LHCN-M2 (cell line): Measurements from ENCODE around the gene WWC2. TPM values are rescaled to one million over a fixed set of nuclear protein-coding genes. Genes with fewer than 3 reads are reported as not detected.
A peak's percentile ranks its signal among the peaks of the same experiment; 100 is the strongest.

Source experiments
- DNase-seq: peaks from one replicate; pipeline ENCODE4 v3.0.0-alpha.2; 2012; ENCODE audit warnings: low read depth
- polyA plus RNA-seq: library from polyadenylated mRNA; unstranded; fragments of >200 nt; gene quantifications from one replicate; pipeline ENCODE4 v1.2.1, GENCODE V29; 2012; ENCODE audit warnings: missing spikeins
- total RNA-seq: library from RNA; depleted of rRNA; stranded (reverse); fragments of >200 nt; gene quantifications from 2 replicates; pipeline ENCODE4 v1.2.3, GENCODE V29; 2014; rRNA removed

Gene WWC2
- 14.3 and 14.7 TPM in 2 replicates for total RNA-seq
- polyA plus RNA-seq = 9.6 TPM

DNA sequence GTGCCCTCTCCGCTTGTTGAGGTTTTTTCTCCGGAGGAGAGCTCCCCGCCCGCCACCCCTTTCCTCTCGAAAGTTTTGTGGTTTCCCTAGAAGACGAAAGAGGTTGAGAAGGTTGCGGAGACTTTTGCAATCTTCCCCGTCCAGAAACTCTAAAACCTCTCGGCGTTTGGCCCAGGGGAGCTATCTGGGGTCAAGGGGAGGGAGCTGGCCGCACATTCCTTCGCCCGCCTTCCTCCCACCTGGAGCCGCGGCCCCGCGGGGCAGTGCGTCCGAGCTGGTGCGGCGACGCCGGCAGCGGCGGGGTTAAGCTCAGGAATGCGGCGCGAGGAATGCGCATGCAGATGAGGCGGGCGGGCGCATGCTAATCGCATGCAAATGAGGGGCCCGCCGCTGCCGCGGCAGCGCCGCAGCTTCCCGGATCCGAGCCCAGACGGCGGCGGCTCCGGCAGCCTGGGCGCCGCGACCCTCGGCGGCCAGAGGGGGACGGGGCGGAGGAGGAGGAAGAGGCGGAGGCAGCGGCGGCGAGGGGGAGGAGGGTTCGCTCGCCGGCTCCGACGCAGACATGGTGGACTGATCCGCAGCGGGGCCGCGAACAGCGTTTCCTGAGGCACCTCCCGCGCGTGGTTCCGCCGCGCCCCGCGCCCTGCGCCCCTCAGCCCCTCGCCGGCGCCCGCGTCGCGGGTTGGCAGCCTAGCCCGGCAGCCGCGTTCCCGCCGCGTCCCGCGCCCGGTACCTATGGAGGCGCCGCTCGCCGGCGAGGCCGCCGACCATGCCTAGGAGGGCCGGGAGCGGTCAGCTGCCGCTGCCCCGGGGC is at the start of gene WWC2:
Gene WWC2, plus strand, starts transcription at position 535 of the 814 bp plus-strand sequence. Its CDS starts 235 bp downstream, at position 770.
- DNase-seq = peak; percentile 86

DNA sequence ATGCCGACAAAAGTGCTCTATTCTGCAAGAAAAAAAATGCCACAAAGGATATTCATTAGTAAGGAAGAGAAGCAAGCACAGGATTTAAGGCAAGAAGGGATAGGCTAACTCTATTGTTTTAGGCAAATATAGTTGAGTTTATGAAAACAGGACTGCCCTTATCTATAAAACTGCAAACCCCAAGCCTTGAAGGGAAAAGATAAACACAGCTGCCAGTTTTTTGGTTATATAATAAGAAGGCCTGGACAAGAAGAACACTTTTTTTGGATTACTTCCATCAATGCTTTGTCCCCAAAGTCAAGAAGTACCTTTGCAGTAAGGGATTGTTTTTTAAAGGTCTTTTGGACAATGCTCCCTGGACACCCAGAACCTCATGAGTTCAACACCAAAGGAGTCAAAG is 45.4 kb upstream of the WWC2 start:
- no peak for DNase-seq

DNA sequence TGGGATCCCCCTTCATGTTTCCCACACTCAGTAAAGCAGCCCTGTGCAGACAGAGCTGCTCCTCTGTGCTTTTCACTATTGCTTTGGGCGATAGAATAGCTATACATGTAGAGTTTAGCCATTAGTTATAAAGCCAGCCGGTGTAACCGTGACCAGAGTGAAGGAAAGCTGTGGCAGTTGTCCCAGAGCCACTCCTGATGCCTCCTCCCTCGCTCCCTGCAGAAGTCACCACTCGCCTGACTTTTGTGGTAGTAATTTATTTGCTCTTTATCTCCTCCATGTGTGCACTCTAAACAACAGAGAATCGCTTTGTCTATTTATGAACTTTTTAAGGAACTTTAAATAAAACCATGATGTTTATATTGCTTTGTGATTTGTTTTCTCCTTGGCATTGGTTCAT is 41.8 kb upstream of the WWC2 start:
- DNase-seq = no peak

DNA sequence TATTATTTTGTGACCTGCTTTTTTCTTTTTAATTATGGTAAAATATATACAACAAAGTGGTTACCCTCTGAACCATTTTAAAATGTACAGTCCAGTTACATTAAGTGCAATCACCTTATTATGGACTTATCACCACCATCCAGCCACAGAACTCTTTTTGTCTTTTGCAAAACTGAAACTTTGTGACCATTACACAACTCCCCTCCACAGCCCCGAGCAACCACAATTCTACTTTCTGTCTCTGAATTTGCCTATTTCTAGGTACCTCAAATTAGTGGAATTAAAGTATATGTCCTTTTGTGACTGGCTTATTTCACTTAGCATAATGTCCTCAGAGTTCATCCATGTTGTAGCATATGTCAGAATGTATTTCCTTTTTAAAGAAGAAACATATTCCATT is 39.3 kb upstream of the WWC2 start:
- DNase-seq = no peak

DNA sequence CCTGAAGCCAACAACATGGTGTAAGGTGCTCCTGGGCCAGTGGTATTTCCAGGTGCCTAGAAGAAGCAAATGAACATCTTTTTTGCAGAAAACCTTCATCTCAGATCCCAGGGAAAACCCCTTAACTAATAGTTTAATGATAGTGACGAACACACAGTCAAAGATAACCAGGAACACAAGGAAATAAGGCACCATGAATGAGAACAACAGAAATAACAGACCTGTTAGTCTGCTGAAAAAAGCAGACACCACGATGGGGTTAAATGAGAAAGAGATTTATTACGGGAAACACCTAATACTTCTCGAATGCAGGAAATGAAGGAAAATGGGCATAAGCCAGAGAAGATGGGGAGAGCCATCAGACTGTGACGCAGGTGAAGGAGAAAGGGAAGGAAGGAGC is 30.6 kb upstream of the WWC2 start:
- no peak for DNase-seq

DNA sequence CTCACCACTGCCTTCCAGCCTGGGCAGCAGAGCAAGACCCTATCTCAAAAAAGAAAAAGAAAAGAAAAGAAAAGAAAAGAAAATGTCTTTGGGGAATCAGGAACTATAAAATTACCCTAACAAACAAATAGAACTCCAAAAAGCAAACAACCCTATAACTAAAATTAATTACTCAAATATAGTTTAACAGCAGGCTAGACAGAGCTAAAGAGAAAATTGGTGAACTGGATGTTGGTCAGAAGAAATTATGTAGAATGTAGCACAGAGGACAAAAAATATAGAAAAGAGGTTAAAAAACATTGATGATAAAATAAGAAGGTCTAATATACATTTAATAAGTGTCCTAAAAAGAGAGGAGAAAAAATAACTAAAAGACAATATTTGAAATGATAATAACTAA is 27.8 kb upstream of the WWC2 start:
- DNase-seq = no peak

DNA sequence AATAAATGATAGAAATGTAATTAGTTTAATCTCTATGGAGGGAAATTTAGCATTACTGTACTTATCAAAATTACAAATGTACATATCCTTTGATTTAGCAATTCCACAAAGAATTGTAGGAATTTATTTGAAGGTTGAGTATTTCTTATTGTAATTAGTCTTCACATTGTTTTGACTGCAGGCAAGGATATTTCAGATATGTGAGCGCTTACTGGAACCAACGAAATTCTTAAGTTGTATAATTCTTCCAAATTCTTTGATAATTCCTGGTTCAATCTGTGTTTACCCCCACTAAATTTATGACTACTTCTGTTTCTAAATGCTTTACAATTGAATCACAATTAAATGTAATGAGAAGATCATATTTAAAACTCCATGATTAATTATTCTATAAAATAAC is 26.9 kb upstream of the WWC2 start:
- DNase-seq = no peak

DNA sequence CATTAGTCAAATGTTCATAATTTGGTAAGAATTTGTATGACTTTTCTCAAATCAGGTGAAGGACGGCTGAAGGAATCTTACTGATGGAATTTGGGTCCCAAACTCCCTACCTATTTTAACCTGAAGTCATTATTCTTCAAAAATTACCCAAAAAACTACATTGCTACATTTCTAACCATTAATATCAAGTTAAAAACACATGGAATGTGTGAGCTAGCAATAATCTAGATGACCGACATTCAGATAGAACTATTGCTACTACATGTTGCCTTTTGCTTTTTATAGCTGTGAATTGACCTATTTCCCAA is 25.3 kb upstream of the WWC2 start:
- DNase-seq = no peak

DNA sequence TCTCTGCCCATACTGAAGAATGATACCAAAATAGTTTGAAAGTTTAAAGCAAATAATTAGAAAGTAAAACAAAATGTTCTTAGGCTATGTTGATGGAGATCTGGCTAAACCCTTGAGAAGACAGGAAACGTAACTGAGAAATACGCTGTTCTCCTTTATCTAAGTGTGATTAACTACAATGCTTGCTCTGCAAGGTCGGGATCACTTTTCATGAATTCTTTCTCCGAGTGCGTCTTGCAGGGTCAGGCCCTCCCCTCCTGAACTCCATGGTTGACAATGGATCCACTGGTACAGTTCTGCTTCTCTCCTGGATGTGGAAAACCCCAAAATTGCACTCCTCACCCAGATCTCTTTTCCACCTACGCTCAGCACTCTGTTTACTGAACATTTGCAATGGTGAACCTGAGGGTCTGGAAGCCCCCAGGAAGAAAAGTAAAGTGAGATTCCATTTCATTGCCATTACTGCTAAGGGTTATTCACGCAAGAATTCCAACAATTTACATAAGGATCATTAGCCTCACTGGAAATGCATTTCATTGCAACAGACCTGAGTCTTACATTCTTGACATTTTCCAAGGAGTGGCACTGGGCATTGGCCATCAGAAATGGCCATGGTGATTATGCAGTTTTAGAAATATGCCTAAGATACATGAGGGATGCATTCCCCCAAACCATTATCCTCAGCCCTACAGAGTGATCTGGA is 24.6 kb upstream of the WWC2 start:
- DNase-seq = no peak

DNA sequence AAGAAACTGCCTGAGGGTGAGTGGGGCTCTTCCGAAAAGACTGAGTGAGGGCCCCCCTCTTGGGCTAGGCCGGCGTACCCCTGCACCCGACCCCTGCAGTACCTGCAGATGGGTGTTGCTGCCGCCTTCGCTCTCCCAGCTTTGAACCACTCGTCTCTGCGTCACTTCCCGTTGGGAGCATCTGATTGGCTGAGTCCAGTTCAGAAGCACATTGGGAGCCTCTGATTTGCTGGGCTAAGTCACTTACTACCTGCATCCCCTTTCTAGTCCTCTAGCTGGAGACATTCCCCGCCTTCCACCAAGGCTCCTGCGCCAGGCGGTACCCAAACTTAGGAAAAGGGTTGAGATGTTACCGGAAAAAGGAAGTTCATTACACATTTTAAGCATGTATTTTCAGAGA is 20.4 kb upstream of the WWC2 start:
- DNase-seq = no peak

DNA sequence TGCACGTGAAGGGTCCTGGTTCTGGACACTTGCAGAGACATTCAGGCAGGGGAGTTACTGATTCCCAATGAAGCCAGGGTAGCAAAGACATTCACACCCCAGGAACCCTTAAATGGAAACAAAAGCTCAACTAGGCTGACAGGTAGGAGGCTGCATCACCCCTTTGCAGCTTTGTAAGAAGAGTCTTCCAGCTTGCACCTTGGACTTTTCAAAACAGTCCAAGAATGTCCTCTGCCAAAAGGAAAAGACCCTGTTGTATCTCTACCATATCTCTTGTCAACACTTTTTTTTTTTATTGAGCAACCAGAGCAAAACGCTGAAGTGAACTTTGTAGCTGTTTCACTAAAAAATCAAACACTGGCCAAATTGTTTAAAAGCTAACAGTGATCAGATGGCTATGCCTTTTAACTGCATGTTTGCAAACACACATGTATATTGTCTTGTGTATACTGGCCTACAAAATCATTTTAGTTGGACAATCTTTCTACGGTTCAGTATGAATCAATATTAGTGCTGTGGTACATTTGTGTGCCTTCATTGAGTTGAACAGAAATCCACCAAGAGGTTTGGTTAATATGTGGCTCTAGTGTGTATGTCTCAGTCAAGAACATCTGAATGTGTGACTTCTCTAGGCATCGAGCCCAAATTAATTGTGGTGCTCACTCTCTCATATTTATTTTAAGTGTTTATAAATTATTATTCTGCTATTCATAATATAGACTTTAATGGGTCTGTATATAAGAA is 18.5 kb upstream of the WWC2 start:
- no peak for DNase-seq

DNA sequence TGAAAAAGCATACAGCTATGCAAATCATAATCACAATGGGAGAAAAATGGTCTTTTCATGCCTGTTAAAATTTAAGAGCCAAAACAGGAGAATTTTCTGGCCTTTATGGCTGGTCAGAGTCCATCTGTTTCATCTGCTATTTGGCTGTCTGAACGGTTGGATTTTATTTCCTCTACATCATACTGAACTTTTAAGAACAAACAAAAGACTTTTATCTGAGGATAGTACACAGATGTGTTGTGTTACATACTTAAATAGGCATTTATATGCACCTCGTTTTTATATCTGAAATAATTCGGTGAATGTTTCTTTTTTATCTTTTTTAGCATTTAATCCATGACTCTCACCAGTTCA is 18.0 kb upstream of the WWC2 start:
- no peak for DNase-seq

DNA sequence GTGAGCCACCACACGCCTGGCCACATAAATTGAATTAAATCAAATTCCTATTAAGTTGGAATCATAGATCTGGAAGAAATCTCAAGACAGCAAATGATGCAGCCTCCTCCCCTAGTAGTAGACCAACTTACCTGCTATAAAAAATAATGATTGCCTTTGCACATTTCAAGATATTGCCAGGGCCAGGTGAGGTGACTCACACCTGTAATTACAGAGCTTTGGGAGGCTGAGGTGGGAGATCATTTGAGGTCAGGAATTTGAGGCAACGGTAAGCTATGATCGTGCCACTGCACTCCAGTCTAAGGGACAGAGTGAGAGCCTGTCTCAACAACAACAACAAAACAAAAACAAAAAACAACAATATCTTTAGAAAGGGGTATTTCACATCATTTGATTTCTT is 17.0 kb upstream of the WWC2 start:
- DNase-seq = no peak

DNA sequence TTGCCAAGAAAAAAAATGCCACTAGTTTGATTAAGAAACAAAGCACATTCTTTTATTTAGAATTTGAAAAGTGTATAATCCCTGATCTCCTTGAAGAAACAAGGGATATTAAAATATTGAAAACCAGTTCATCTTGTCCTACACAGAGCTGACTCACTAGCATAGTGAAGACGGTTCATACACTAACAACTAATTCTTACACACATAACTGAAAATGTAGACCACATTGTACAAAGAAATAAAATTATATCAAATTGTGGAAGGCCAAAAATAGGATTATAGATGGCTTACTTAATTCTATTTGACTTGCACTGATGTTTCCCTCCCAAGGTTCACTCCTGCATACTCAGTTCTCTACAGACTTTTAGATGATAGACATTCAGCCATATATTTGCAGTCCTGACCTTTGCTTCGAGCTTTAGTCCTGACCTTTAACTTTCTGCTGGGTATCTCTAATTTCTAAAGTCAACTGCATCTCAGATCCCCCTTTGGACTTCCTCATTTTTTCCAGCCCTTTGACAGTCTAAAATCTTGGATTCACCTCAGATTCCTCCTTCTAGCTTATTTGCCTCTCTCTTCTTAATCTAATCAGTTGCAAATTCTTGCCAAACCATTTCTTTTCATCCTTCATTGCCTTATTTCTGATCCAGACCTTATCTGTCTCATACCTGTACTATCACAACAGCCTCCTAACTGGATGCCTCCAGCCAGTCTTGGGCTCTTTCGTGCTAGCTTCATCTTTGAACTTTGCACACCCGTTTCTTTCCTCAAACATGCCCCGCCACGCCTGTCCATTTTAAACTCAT is 4.5 kb upstream of the WWC2 start:
- DNase-seq = no peak

DNA sequence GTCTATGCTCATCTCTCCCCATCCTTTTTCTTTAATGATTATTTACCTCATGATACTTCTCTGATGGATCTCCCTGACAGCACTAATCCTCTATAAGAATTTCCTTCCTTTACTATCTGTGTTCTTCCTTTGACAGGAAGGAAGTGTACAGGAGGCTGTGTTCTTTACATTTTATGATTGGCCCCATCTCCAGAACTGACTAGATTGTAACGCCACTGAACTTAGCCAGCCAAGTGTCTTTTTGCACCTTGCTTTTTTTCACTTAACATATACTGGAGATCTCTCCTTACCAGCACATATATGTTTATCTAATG is 3.9 kb upstream of the WWC2 start:
- DNase-seq = no peak

DNA sequence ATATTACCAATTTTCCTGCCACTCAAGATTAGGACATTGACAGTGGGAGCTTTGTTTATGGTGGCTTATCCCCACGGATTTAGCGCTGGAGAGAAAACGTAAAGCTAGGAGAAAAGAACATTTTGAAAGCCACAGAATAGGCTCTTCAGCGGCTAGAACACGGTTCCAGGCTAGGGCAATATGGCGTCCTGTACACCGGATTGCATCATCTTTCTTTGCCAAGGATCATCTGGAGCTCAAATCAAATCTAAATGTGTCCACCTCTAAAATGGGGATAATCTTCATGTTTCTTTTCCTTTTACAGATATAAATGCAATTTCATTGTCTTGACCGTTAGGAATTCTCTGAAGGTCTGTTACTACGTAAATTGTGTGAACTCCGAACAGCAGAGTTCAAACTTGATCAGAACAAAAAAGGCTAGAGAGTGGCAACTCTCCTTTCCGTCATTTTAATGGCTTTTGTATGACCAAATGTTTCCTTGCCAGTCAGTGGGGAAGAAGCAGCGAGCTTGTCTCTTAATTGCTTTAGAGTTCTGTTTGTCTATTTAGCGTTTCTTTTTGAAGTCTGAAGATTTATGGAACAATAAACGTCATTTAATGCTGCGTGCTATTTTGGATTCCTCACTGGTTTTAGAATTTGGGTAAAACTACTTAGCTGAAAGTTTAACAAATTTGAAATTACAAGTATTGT is 2.6 kb upstream of the WWC2 start:
- no peak for DNase-seq

DNA sequence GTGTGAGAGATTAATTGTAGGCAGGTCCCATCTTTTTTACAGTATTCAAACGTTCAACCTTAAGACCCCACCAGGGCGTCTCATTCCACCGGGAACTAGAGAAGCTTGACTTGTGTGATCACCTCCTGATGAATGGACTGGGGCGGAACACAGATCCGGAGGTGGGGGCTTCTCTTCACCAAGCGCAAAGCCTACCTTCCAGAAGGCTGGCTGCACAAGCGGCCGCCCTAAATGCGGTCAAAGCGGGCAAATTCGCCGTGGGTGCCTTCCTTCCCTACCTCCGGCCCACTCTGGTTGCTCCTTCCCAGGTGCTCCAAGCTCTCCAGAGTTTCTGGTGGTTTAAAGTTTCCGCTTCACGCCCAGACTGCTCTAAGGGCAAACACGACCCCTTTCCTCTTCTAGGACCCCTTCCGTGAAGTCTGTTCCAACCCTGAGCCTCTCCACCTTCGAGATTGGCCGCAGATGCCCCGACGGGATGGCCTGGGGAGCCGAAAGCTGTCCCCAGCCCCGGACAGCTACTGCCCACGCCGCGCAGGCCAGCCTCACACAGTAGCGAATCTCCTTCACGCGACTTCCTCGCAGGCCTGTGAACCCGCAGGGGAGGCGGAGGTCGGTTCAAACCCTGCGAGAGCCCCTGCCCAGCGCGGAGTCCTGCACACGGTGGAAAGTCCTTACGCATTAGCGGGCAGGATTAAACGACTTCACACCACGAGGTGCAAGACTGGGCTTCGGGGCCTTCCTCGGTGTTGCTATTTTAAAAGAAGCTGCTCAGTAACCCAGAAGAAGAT is 1.6 kb upstream of the WWC2 start:
- DNase-seq = no peak

DNA sequence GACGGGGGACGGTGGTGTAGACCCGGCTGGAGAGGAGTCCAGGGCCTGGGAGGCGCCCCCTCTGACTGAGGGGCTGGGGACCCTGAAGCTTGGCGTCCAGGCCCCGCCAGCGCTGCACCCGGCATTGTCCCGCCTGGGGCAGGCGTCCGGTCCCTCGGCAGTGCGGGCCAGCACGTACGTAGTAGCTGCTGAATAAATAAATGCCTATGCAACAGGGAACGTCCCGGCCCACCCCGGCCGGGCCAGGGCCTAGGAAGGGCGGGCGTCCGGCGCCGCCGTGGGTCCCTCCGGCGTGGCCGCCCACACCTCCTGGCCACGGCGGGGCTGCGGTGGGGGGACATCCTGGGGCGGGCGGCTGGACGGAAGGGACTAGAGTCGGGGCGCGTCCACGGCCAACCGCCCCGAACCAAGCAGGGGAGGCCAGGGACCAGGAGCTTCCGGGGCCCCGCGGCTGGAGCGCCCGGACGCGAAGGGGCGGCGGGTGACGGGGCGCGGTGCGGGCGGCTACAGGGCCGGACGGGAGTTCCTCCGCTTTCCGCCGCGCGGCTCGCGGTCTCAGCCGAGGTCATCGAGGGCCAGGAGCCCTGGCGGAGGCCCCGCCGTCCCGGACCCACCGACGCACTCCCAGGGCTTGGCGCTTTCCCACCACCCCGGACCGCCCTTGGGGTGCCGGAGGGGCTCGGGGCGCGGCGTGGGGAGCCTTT is 886 bp upstream of the WWC2 start:
- DNase-seq = peak; percentile 38

DNA sequence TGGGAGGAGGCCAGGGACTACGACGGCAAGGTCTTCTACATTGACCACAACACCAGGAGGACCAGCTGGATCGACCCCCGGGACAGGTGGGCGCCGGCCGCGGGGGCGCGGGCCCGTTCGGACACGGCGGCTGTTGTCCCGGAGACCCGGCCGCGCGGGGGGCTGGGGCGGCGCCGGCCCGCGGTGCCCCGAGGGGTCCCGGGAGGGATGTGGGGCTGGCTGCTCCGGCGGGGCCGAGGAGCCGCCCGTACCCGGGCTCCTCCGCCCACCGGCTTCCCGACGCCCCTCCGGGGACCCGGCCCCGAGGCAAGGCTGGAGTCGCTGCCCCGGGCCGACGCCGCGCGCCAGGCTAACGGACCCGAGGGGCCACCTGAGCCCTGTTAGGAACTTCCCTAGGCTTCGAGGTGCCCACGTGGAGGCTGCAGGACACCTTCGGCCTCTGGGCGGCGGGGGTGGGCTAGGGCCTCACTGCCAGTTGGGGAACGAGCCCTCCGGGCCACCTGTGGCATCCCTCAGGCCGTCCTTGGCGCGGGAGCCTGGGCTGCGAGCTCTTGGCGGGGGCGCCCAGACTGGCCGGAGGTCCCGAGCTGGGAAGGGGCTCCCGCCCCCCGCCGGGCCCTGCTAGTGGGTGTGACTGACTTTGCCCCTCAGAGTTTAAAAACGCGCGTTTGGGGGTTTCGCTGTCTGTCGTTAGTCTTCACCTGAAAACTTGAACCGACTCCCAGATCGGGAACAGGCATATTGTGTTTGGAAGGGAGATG is 660 bp downstream of the WWC2 start:
- peak; percentile 38 for DNase-seq
